Measurements from ENCODE around the gene SCUBE1.

Gene SCUBE1

GRCh38 chr22:43325176-43325575, 18.0 kb downstream of the SCUBE1 start:
- no peak for DNase-seq

GRCh38 chr22:43320943-43321900, 21.9 kb downstream of the SCUBE1 start:
- no peak for DNase-seq

GRCh38 chr22:43319661-43320486, 23.3 kb downstream of the SCUBE1 start:
- DNase-seq, result no peak

- DNase-seq, result no peak
Observed at GRCh38 chr22:43317239-43317638, 25.9 kb downstream of the SCUBE1 start.

- no peak for DNase-seq
Observed at GRCh38 chr22:43315687-43316217, 27.4 kb downstream of the SCUBE1 start.

- DNase-seq, result no peak
Observed at GRCh38 chr22:43314611-43315010, 28.6 kb downstream of the SCUBE1 start.

- no peak for DNase-seq
Observed at GRCh38 chr22:43313890-43314474, 29.2 kb downstream of the SCUBE1 start.

GRCh38 chr22:43313244-43313889, 29.8 kb downstream of the SCUBE1 start:
- DNase-seq, result no peak

- no peak for DNase-seq
Observed at GRCh38 chr22:43312608-43313007, 30.6 kb downstream of the SCUBE1 start.

GRCh38 chr22:43310798-43311197, 32.4 kb downstream of the SCUBE1 start:
- DNase-seq, result no peak

- no peak for DNase-seq
Observed at GRCh38 chr22:43310311-43310710, 32.9 kb downstream of the SCUBE1 start.

- DNase-seq, result no peak
Observed at GRCh38 chr22:43308836-43309235, 34.3 kb downstream of the SCUBE1 start.

- DNase-seq, result no peak
Observed at GRCh38 chr22:43308060-43308830, 34.9 kb downstream of the SCUBE1 start.

- DNase-seq, result no peak
Observed at GRCh38 chr22:43305806-43306205, 37.4 kb downstream of the SCUBE1 start.

GRCh38 chr22:43304831-43305590, 38.2 kb downstream of the SCUBE1 start:
- no peak for DNase-seq

- no peak for DNase-seq
Observed at GRCh38 chr22:43303751-43304150, 39.4 kb downstream of the SCUBE1 start.

- DNase-seq, result no peak
Observed at GRCh38 chr22:43303166-43303565, 40.0 kb downstream of the SCUBE1 start.

GRCh38 chr22:43302531-43303041, 40.6 kb downstream of the SCUBE1 start:
- no peak for DNase-seq

- no peak for DNase-seq
Observed at GRCh38 chr22:43301866-43302265, 41.3 kb downstream of the SCUBE1 start.

GRCh38 chr22:43300891-43301676, 42.1 kb downstream of the SCUBE1 start:
- no peak for DNase-seq

All from effector CD8-positive, alpha-beta T cell (primary cell).